ENCODE measurements around the gene SIGLEC7. TPM values are rescaled to one million over a fixed set of nuclear protein-coding genes. Genes with fewer than 3 reads are reported as not detected.
A peak's percentile ranks its signal among the peaks of the same experiment; 100 is the strongest.

Gene SIGLEC7
- total RNA-seq, 2 donors from 2014 or later = not detected

- Mint-ChIP-seq H3K36me3 (ENCODE audit: low read depth) (no peaks in the 10 kb centered on the region), H3K27me3 (ENCODE audit: insufficient read depth) (peaks cover 9% of the 10 kb centered on the region), H3K4me1 (peaks cover 19% of the 10 kb centered on the region), H3K9me3 (no peaks in the 10 kb centered on the region), H3K4me3 (no peak overlapping the region), H3K27ac (no peak overlapping the region)
- H3K4me3 ChIP-seq (ENCODE audit: low read length) = no peak overlapping the region
- H3K36me3 ChIP-seq (ENCODE audit: control insufficient read depth, insufficient read depth, low read length) = no peaks in the 10 kb centered on the region
- 88 to 96% methylated on average over 5 to 6 of the region's 6 CpGs for WGBS, 2 experiments (ENCODE audit: insufficient coverage in 1 of 2, insufficient read length in 1 of 2)
- peak; percentile 33 for DNase-seq
- TF ChIP-seq, protein P1, sequence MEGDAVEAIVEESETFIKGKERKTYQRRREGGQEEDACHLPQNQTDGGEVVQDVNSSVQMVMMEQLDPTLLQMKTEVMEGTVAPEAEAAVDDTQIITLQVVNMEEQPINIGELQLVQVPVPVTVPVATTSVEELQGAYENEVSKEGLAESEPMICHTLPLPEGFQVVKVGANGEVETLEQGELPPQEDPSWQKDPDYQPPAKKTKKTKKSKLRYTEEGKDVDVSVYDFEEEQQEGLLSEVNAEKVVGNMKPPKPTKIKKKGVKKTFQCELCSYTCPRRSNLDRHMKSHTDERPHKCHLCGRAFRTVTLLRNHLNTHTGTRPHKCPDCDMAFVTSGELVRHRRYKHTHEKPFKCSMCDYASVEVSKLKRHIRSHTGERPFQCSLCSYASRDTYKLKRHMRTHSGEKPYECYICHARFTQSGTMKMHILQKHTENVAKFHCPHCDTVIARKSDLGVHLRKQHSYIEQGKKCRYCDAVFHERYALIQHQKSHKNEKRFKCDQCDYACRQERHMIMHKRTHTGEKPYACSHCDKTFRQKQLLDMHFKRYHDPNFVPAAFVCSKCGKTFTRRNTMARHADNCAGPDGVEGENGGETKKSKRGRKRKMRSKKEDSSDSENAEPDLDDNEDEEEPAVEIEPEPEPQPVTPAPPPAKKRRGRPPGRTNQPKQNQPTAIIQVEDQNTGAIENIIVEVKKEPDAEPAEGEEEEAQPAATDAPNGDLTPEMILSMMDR (conservative IDR thresholded peaks at IDR 0.05) = no peak
- H3K9ac ChIP-seq (ENCODE audit: extremely low read depth, low read length, poor library complexity, severe bottlenecking) = no peak overlapping the region
- H3K4me1 ChIP-seq (ENCODE audit: control insufficient read depth, insufficient read depth, low read length) = peaks cover under 1% of the 10 kb centered on the region
- no peaks in the 10 kb centered on the region for H3K27me3 ChIP-seq (ENCODE audit: control insufficient read depth, insufficient read depth, low read length, poor library complexity, severe bottlenecking)
- no peaks in the 10 kb centered on the region for H3K9me3 ChIP-seq (ENCODE audit: control insufficient read depth, low read length)
- no peak overlapping the region for H3K27ac ChIP-seq (ENCODE audit: low read depth, low read length)
These were observed 3.5 kb upstream of the SIGLEC7 start for GRCh38 chr19:51138549-51138979.

- Histone ChIP-seq H3K9me3 (ENCODE audit: control insufficient read depth, low read length) (no peaks in the 10 kb centered on the region), H3K4me1 (ENCODE audit: control insufficient read depth, insufficient read depth, low read length) (peaks cover 4% of the 10 kb centered on the region), H3K27me3 (ENCODE audit: control insufficient read depth, insufficient read depth, low read length, poor library complexity, severe bottlenecking) (no peaks in the 10 kb centered on the region), H3K9ac (ENCODE audit: extremely low read depth, low read length, poor library complexity, severe bottlenecking) (no peak overlapping the region), H3K4me3 (ENCODE audit: low read length) (no peak overlapping the region), H3K36me3 (ENCODE audit: control insufficient read depth, insufficient read depth, low read length) (no peaks in the 10 kb centered on the region), H3K27ac (ENCODE audit: low read depth, low read length) (no peak overlapping the region)
- Mint-ChIP-seq H3K27ac (no peak overlapping the region), H3K36me3 (ENCODE audit: low read depth) (no peaks in the 10 kb centered on the region), H3K9me3 (no peaks in the 10 kb centered on the region), H3K4me1 (peaks cover 24% of the 10 kb centered on the region), H3K27me3 (ENCODE audit: insufficient read depth) (peaks cover 9% of the 10 kb centered on the region), H3K4me3 (no peak overlapping the region)
- peak; percentile 10 for DNase-seq
- WGBS, 2 experiments (ENCODE audit: insufficient coverage in 1 of 2, insufficient read length in 1 of 2) = 86 to 87% methylated on average over 4 of the region's 4 CpGs
- TF ChIP-seq, protein P1 (conservative IDR thresholded peaks at IDR 0.05) = no peak
These were observed 2.6 kb upstream of the SIGLEC7 start for GRCh38 chr19:51139299-51140014.

GRCh38 chr19:51140441-51140840 is 1.7 kb upstream of the SIGLEC7 start:
- H3K27me3 Mint-ChIP-seq (ENCODE audit: insufficient read depth) = peaks cover 9% of the 10 kb centered on the region
- H3K27me3 ChIP-seq (ENCODE audit: control insufficient read depth, insufficient read depth, low read length, poor library complexity, severe bottlenecking) = no peaks in the 10 kb centered on the region
- H3K4me1 Mint-ChIP-seq = peaks cover 24% of the 10 kb centered on the region
- H3K9me3 ChIP-seq (ENCODE audit: control insufficient read depth, low read length) = no peaks in the 10 kb centered on the region
- H3K36me3 ChIP-seq (ENCODE audit: control insufficient read depth, insufficient read depth, low read length) = no peaks in the 10 kb centered on the region
- no peak overlapping the region for H3K27ac Mint-ChIP-seq
- no peak overlapping the region for H3K4me3 Mint-ChIP-seq
- H3K9ac ChIP-seq (ENCODE audit: extremely low read depth, low read length, poor library complexity, severe bottlenecking) = no peak overlapping the region
- TF ChIP-seq, protein P1 (conservative IDR thresholded peaks at IDR 0.05) = no peak
- DNase-seq = peak; percentile 54
- WGBS, 2 experiments (ENCODE audit: insufficient coverage in 1 of 2, insufficient read length in 1 of 2) = 47% methylated on average over 6 of the region's 6 CpGs; no CpG with 5 or more reads in 1 of the 2 experiments
- peaks cover 4% of the 10 kb centered on the region for H3K4me1 ChIP-seq (ENCODE audit: control insufficient read depth, insufficient read depth, low read length)
- no peaks in the 10 kb centered on the region for H3K36me3 Mint-ChIP-seq (ENCODE audit: low read depth)
- H3K27ac ChIP-seq (ENCODE audit: low read depth, low read length) = no peak overlapping the region
- H3K4me3 ChIP-seq (ENCODE audit: low read length) = no peak overlapping the region
- no peaks in the 10 kb centered on the region for H3K9me3 Mint-ChIP-seq
